HG03097 (cell line): ENCODE data around the gene COL23A1.

Experiments used
- ATAC-seq: cut with Tn5 transposase; IDR thresholded peaks from one replicate; pipeline ENCODE4 v1.9.1; 2021; ENCODE audit not compliant: unreplicated experiment, low FRiP score

The COL23A1 gene

DNA sequence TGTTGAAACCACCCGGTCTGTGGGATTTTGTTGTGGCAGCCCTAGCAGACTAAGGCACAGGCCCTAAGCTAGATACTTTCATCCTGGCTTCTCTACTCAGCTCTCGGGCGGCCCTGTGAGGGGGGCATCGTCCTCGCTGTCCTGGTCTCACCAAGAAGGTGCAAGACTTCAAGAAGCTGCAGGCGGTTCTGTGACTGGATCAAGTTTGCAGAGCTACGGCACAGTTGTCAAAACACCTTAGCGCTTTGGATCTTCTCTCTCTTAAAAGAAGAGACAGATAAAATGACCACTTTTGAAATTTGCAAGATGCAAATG is 238.2 kb downstream of the COL23A1 start:
- ATAC-seq: no peak

DNA sequence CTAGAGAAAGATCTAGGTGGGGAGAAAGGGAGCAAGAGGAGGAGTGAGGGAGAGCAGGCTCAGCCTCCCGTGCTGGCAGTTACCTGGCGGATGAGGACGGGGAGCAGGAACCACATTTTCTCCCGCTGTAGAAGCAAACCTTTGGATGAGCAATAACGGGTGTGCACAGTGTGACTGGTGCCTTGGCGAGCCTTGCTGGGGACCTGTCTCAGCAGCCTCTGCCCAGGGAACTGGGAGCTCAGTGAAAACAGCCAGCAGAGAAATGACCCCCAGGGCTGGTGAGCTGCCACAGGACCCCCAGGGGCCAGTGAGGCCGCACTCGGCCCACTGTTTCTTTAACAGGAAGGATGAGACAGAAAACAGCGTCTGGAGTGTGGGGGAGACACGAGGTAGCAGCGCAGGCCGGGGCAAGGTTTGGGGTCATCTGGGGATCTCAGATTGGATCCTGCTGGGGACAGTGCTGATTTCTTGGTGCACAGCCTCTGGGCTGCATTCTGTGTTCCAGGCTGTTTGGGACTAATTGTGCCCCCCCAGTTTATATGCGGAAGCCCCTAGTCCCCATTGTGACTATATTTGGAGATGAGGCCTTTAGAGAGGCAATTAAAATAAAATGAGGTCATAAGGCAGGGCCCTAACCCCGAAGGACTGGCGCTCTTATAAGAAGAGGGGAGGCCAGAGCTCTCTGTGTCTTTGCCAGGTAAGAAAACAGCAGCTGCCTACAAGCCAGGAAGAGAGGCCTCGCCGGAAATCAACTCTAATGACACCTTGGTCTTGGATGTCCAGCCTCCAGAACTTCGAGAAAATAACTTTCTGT is 238.8 kb downstream of the COL23A1 start:
- no peak for ATAC-seq

DNA sequence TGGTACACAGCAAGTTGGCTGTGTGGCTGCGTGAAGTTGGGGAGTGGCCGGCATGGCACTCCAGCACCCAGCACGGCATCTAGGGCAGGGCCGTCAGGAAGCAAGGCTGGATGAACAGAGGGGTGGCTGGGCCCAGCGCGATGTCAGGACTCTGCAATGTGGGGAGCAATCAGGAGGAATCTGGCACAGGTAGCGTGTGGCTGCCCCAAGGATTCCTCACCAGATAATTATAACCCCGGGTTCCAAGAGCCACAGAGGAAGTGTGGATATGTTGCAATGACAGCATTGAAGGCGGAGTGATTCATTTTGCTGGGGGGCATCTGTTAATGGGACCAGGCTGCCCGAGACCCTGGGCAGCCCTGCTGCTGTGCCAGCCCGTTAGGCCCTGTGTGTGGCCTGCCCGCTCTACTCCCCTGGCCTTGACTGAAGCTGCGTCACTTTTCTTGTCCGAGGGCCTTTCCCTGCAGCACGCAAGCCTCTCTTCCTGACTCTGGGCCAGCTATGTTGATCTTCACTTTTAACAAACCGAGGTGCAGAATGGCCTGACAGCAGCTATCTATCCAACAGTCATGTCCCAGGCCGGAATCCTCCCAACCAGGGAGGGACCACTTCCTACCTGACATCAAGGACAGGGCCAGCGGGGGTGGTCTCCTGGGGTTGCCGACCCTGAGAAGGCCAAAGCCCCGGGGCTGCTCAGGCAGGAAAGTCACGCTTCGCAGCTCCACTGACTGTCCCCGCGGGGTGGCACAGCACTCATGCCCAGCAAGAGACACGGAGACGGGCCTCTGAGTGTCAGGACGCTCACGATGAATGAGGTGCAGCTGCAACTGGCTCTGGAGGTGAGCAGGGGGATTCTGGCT is 239.6 kb downstream of the COL23A1 start:
- no peak for ATAC-seq

DNA sequence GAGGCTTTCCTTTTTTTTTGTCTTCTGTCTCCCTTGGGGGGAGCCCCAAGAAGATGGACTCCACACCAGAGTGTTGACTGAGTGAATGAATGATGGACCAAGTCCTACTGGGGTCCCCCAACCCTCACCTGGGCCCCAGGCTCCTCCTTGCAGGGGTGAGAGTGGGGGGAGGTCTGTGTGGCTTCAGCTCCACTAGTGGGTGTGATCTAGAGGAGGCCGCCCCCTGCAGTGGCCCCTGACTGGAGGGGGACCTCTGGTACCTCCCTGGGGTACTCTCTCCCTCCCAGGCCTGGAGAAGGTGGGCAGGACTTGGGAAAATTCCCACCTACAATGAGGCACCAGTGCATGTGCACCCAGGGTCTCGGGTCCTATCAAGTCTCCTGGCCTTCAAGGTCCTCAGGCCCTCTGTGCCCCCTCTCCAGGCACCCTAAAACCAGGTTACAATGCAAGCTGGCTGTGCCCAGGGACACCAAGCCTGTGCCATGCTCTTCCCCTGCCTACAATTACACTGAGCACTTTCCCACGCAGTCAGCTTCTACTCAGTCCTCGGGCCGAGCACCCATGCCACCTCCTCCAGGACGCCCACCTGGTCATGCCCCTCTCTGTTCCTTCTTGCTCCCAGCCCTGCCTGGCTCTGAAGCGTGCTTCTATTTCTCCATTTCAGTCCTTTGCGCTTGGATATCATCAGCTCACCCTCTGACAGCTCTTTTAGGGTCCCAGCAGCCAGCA is 240.4 kb downstream of the COL23A1 start:
- ATAC-seq: no peak

DNA sequence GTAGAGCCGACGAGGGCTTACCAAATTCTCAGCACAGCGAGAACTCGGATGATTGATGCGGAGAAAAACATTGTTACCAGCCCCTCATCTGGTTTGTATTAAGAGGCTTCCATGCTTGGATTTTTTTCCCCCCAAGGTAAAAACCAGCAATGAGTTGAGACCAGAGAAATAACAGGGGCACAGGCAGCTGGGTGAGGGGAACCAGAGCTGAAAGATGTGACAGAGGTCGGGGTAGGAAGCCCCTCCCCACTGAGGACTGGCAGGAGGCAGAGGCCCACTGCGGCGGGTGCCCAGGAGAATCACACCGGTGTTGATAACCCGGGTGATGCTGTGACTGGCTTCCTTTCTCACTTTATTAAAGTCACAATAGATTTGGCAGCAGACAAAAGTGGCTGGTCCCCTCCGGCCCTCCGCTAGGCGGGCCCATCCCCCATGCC is 241.1 kb downstream of the COL23A1 start:
- ATAC-seq: no peak

DNA sequence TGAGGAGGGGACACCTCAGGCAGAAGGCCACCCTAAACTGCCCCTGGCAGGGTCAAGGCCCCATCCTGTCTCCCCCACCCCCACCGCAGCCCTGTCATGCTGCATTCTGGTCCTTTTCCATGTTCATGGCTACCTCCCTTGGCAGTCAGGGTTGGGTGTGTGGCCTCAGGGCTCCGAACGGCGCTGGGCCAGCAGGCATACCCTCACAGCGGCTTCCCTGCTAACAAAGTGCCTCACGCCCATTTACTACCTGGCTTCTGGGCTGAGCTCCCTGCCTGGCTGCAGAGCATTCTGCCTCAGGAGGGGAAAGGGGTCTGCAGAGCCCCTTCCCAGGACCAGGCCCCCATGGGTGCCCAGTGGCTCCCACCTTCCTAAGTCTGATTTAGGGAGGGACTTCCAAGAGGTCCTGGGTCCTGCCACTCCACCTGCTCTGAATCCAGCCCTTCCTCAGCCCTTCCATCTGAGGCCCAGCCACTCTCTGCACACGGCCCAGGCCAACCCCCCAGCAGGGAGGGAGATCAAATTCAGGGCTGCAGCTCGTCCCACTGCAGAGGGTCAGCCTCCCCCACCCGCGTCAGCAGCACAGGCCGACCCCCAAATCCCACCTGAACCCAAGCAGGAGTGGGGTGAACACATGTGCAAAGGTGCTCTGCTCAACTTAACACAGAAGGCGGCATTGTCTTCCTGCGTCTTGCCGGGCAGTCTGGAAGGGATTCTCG is 241.7 kb downstream of the COL23A1 start:
- no peak for ATAC-seq

DNA sequence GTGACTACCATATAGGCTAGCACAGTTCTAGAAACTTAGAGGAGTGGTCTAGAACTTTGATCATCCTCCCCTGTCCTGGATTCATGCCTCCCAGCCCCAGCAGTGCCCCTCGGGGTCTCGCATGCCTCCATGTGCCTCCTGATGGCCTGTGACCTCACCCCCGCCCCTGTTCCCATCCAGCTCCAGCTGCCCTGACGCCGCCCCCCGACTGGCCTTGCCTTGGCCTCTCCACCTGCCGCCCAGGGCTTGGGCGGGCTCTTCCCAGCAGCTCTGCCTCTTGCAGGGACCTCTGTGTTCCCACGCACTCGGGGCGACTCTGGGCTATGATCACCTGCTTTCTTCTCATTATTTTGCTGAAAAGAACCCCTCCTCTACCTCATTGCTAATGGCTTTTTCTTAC is 242.2 kb downstream of the COL23A1 start:
- no peak for ATAC-seq

DNA sequence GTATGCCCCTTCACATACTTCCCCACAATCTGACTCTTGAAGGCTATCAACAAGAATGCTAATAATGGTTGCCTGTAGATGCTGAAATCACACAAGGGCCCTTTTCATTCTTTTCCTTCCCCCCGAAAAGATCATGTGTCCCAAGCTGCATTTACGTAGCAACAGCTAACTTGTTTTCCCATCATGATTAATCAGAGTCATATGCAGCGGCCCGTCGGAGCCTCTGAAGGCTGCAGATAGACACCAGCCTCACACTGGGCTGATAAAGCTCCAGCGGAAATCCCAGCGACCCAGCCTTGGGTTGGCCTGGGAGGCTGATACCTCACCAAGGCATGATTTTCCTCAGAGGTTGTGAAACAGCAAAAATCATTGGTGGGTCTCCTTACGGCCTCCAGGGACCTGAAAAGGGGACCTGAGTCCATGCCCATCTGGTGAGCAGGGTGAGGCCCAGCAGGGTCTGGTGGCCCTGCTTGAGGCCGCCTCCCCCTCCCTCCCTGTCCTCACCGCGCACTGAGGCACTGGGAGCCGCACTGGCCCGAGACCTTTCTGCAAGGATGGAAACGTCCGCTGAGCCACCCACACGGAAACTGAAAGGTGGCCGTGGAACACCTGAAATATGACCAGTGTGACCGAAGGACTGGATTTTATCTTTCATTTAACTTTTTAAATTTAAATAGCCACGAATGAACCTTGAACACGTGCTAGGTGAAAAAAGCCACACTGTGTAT is 243.4 kb downstream of the COL23A1 start:
- no peak for ATAC-seq

DNA sequence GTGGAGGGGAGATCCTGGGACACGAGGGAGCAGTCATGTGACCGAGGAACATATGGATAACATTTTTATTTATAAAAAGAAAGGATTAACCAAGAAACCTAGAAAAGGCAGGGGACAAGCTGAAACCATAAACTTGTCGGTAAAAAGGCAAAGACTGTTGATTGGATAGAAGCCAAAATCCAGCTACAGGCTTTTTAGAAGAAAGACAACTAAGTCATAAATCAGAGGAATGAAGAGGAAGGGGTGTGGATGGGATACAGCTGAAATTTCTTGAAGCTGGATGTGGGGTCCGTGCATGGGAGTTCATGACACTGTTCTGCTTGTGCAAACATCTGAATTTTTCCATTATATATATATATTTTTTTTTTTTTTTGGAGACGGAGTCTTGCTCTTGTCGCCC is 246.9 kb downstream of the COL23A1 start:
- ATAC-seq: no peak

DNA sequence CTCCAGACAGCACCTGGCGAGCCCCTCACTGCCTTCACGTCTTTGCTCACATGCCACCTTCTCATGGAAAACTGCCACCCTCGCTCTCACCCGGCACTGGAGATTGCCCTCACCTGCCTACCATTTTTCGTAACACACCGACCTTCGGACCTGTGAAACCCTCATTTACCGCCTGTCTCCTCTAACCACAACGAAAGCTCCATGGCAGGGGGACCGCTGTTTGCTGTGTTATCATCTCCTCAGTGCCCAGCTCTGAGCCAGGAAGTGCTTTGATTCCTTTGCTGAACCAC is 248.4 kb downstream of the COL23A1 start:
- ATAC-seq: no peak

DNA sequence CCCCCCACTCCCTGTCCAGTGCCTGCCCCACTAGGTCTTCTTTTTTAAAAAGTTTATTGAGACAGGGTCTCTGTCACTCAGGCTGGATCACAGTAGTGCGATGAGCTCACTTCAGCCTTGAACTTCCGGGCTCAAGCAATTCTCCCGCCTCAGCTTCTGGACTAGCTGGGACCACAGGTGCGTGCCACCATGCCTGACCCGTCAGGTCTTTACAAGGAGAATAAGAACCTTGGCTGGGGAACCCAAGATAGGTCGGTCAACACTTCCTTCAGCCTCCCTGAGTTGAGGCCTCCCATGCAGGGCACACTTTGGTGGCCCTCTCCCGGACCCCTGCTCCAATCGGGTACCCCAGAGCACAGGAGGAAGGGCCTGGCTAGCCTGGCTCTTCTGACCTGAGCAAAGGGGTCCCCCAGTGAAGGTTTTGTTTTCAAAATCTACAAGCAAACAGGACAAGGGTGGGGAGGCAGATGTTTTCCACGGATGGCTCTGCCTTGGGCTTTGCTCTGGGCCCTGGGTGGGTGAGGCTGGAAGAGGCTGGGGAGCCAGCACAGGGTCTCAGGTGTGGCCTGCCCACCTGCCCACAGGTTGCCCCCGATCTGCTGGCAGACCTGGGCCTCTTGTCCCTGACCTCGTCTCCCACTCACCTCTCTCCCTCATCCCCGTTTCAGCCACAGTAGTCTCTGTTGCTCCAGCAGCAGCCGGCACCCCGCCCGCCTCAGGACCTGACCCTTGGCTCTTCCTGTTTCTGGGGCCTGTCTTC is 248.9 kb downstream of the COL23A1 start:
- ATAC-seq: no peak

DNA sequence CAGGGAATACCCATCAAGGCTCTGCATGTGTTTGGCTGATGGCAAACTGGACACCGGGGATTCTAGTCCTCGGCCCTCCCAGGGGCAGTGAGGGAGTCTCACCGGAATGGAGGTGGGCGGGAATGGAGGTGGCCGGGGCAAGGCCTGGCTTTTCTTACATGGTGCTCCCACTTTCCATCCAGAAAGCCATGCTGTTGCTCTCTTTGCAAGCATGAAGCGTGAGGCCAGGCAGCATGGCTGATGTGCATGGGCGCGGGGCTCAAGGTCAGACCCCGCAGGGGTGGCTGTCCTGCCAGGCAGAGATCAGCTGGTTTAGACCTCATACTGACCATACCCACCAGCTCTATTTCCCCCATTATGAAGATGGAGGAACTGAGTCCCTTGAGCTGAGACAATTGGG is 249.6 kb downstream of the COL23A1 start:
- no peak for ATAC-seq

DNA sequence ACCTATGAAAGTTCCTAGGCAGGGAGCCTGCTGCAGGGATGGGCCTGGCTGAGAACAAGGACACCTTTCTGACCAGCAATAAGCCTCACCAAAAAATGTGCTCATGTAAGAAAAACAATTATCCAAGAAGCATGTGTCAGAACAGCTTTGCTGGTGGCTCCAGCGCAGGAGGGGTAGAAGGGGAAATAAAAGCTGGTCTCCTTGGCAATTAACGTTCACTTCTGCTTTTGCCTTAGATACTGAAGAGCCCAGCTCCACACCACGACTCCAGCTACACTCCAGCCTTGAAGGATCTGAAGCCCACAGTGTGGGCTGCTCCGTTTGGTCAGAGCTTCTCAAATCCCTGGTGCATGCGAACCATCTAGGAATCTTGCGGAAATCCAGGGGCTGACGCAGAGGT is 250.0 kb downstream of the COL23A1 start:
- no peak for ATAC-seq

DNA sequence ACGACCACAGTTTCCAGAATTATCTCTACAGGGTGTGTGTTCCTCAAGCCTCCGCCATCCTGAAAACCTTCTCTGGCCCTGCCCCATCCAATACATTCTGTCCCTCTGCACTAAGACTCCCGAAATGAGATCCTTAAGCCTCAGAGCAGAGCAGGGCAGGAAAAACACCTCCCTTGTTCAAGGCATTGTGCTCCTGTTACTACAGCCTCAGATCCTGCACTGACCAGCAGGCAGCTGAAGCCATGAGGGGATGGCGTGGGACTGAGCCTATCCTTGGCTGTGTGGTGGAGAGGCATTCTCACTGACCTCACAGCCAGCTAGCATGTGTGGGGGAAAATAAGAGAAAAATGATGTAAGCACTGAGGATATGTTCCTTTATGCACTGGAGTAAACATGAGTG is 250.9 kb downstream of the COL23A1 start:
- ATAC-seq: no peak

DNA sequence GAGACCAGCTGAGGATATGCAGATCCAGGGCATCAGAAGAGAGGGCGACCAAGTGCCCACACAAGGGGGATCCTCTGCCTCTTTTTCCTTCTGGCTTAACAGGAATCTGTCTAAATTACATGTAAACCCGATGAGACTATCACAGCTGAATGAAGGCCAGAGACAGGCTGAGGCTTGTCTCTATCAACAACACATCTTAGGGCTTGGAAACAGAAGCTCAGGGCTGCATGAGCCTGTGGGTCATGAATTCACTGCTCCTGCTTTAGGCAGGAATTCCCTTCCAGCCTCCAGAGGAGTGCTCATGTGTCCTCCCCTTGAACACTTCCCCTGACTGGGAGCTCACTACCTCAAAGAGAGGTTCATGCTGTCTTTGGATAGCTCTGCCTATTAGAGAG is 251.4 kb downstream of the COL23A1 start:
- no peak for ATAC-seq

DNA sequence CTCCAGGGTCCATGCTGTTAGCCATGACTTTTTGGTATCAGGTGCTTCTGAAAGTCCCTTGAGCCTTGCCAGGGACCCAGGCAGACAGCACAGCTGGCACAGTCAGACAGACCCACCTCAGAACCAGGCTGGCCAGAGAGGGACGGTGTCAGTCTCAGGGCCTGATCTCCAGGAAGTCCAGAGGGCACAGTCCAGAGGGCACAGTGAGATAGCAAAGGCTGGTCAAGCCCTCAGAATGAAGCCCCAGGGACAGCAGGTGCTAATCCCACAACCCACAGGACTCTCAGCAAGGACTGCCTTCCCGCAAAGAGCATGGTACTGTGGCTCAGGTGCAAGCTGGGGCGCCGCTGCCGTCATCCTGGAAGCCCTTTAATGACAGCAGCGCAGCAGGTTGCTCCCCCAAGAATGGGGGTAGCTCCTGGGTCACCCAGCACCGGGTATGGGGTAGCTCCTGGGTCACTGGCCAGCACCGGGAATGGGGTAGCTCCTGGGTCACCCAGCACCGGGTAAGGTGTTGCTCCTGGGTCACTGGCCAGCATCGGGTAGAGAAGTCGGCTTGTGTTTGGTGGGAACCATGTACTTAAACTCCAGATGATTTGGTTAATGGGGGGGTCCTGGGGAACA is 252.0 kb downstream of the COL23A1 start:
- ATAC-seq: no peak

DNA sequence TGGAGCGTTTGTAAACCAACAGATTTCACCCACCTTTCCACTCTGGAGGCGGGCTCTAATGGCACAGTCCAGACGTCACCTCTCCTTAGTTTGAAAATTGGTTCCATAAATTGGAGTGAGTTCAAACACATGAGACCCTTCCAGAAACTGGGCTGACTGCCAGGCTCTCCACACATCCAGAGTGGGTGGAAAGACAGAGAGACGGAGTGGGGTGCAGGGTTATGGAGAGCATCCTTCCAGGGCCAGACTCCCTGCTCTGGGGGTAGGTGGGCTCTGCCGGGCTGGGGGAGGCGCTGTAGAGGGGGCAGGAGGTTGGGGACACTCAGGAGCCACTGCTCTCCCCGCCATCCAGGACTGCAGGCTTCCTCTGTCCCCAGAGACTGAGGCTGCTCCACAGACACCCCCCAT is 252.9 kb downstream of the COL23A1 start:
- ATAC-seq: no peak

DNA sequence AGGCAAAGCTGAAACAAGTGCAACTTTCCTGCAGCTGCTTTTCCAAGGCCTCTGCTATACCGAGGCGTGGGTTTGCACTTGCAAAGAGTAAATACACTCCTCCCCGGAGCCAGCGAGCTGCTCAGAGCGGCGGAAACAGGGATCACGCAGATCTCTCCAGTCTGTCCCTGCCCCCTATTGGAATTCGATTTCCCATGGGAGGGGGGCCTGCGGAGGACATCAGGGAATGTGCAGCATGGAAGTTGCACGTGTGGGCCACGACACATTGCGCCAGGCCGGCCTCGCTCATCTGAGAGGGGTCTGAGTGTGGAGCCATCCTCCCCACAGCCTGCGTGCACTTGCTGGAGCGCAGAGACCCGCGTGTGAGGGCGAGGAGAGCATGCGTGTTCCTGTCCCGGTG is 253.3 kb downstream of the COL23A1 start:
- no peak for ATAC-seq
